Measurements from ENCODE around the gene GNPTG. TPM values are rescaled to one million over a fixed set of nuclear protein-coding genes. Genes with fewer than 3 reads are reported as not detected.

The GNPTG gene
- total RNA-seq, 4 donors from 2014 or later, result 53.7 to 84.0 (median 69.5) TPM

GRCh38 chr16:1383556-1383955 lies 31.8 kb downstream of the GNPTG start:
- no peak overlapping the region for H3K4me3 ChIP-seq
- H3K36me3 ChIP-seq, result peaks cover 61% of the 10 kb centered on the region
- DNase-seq (ENCODE audit: low spot score in 2 of 2), result no peak
- H3K4me1 ChIP-seq, result peaks cover 16% of the 10 kb centered on the region
- no peaks in the 10 kb centered on the region for H3K27me3 ChIP-seq
- no peaks in the 10 kb centered on the region for H3K9me3 ChIP-seq
- WGBS, result 89% methylated on average over 10 of the region's 18 CpGs
- TF ChIP-seq EP300 (IDR thresholded peaks at IDR 0.05) (no peak), POLR2AphosphoS5 (IDR thresholded peaks at IDR 0.05) (no peak), CTCF (IDR thresholded peaks at IDR 0.05) (no peak), POLR2A (IDR thresholded peaks at IDR 0.05) (no peak)
- no peak overlapping the region for H3K27ac ChIP-seq

DNA sequence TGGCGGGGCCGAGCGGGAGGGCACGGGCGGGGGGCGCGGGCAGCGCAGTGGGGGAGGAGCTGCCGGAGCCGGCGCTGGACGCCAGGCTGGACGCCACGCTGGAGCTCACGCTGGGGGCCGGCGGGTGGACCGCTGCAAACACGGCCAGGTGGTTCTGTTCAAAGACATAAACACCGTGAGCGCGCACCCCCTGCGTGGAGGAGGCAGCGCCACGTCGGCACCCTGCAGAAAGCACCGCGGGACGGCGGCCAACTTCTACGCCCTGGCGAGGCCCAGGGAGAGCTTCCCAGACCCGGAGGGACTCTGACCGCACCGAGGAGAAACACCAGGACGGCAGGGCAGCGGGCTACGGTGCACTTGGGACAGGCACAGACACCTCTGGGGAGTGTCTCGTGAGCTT lies 33.5 kb downstream of the GNPTG start:
- H3K4me1 ChIP-seq, result no peaks in the 10 kb centered on the region
- WGBS, result 95% methylated on average over 28 of the region's 39 CpGs
- no peaks in the 10 kb centered on the region for H3K27me3 ChIP-seq
- peaks cover 77% of the 10 kb centered on the region for H3K36me3 ChIP-seq
- DNase-seq (ENCODE audit: low spot score in 2 of 2), result no peak
- TF ChIP-seq POLR2A (IDR thresholded peaks at IDR 0.05) (no peak), CTCF (IDR thresholded peaks at IDR 0.05) (no peak), EP300 (IDR thresholded peaks at IDR 0.05) (no peak), POLR2AphosphoS5 (IDR thresholded peaks at IDR 0.05) (no peak)
- H3K9me3 ChIP-seq, result no peaks in the 10 kb centered on the region
- no peak overlapping the region for H3K4me3 ChIP-seq
- H3K27ac ChIP-seq, result no peak overlapping the region

DNA sequence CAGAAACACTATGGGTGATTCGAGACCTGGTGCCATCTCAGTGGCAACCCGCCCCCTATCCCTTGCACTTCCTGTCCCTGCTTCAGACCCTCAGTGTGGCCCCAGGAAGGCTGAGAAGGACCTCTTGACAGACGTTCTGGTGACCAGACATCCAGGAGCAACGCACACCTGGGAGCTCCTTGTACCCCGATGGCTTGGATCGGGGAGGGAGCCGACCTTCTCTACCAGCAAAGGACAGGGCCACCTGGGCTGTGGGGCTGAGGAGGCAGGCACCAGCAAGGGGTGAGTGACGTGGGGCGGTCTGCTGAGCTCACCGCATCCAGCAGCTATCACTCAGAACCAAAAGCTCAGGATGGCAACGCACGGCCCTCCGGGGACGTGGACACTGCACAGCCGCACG lies 35.6 kb downstream of the GNPTG start:
- 93% methylated on average over 6 of the region's 16 CpGs for WGBS
- H3K9me3 ChIP-seq, result no peaks in the 10 kb centered on the region
- no peaks in the 10 kb centered on the region for H3K27me3 ChIP-seq
- H3K27ac ChIP-seq, result no peak overlapping the region
- no peaks in the 10 kb centered on the region for H3K4me1 ChIP-seq
- no peak overlapping the region for H3K4me3 ChIP-seq
- TF ChIP-seq POLR2AphosphoS5 (IDR thresholded peaks at IDR 0.05) (no peak), POLR2A (IDR thresholded peaks at IDR 0.05) (no peak), CTCF (IDR thresholded peaks at IDR 0.05) (no peak), EP300 (IDR thresholded peaks at IDR 0.05) (no peak)
- H3K36me3 ChIP-seq, result peaks cover 84% of the 10 kb centered on the region
- no peak for DNase-seq (ENCODE audit: low spot score in 2 of 2)

DNA sequence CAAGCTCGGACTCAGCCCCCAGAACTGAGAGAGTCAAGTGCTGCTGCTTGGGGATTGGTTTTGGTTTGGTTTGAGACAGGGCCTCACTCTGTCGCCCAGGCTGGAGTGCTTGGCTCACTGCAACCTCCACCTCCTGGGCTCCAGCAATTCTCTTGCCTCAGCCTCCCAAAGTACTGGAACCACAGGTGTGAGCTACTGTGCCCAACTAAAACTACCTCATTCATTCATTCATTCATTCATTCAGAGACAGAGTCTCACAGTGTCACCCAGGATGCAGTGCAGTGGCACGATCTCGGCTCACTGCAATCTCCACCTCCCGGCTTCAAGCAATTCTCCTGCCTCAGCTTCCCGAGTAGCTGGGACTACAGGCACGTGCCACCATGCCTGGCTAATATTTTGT lies 38.0 kb downstream of the GNPTG start:
- no peaks in the 10 kb centered on the region for H3K9me3 ChIP-seq
- no peaks in the 10 kb centered on the region for H3K27me3 ChIP-seq
- peaks cover 86% of the 10 kb centered on the region for H3K36me3 ChIP-seq
- TF ChIP-seq POLR2A (IDR thresholded peaks at IDR 0.05) (no peak), CTCF (IDR thresholded peaks at IDR 0.05) (no peak), POLR2AphosphoS5 (IDR thresholded peaks at IDR 0.05) (no peak), EP300 (IDR thresholded peaks at IDR 0.05) (no peak)
- no peaks in the 10 kb centered on the region for H3K4me1 ChIP-seq
- 98% methylated on average over 7 of the region's 7 CpGs for WGBS
- no peak overlapping the region for H3K27ac ChIP-seq
- no peak overlapping the region for H3K4me3 ChIP-seq
- DNase-seq (ENCODE audit: low spot score in 2 of 2), result no peak

GRCh38 chr16:1390239-1390779 lies 38.6 kb downstream of the GNPTG start:
- no peak for TF ChIP-seq EP300 (IDR thresholded peaks at IDR 0.05)
- TF ChIP-seq POLR2A (IDR thresholded peaks at IDR 0.05), result no peak
- no peak for TF ChIP-seq CTCF (IDR thresholded peaks at IDR 0.05)
- no peak for TF ChIP-seq POLR2AphosphoS5 (IDR thresholded peaks at IDR 0.05)
- WGBS, result 84% methylated on average over 28 of the region's 28 CpGs
- H3K36me3 ChIP-seq, result peaks cover 86% of the 10 kb centered on the region

More at GRCh38 chr16:1390239-1390779, 38.6 kb downstream of the GNPTG start:
- Histone ChIP-seq H3K9me3 (no peaks in the 10 kb centered on the region), H3K27ac (no peak overlapping the region), H3K4me3 (no peak overlapping the region), H3K27me3 (no peaks in the 10 kb centered on the region), H3K4me1 (no peaks in the 10 kb centered on the region)
- no peak for DNase-seq (ENCODE audit: low spot score in 2 of 2)
